GM10266 (cell line): ENCODE measurements around the gene ABCB8.
"Not testable (repeated sequence)": the region's sequence is repeated elsewhere in the genome, so short reads cannot be mapped to it uniquely, and the experiment has no call there.

ENCODE experiments used
- DNase-seq: peaks from one replicate; pipeline ENCODE4 v3.0.0; 2012; ENCODE audit errors: extremely low spot score
- CTCF ChIP-seq: IDR thresholded peaks from 2 replicates; pipeline ENCODE4 v1.5.1; 2012; ENCODE audit warnings: mild to moderate bottlenecking, low read depth; ENCODE audit not compliant: control insufficient read depth, insufficient read depth; ENCODE audit errors: missing control alignments

The ABCB8 gene

GRCh38 chr7:151035902-151036301 is 7.7 kb downstream of the ABCB8 start:
- no peak for DNase-seq
- TF ChIP-seq CTCF = no peak

DNA sequence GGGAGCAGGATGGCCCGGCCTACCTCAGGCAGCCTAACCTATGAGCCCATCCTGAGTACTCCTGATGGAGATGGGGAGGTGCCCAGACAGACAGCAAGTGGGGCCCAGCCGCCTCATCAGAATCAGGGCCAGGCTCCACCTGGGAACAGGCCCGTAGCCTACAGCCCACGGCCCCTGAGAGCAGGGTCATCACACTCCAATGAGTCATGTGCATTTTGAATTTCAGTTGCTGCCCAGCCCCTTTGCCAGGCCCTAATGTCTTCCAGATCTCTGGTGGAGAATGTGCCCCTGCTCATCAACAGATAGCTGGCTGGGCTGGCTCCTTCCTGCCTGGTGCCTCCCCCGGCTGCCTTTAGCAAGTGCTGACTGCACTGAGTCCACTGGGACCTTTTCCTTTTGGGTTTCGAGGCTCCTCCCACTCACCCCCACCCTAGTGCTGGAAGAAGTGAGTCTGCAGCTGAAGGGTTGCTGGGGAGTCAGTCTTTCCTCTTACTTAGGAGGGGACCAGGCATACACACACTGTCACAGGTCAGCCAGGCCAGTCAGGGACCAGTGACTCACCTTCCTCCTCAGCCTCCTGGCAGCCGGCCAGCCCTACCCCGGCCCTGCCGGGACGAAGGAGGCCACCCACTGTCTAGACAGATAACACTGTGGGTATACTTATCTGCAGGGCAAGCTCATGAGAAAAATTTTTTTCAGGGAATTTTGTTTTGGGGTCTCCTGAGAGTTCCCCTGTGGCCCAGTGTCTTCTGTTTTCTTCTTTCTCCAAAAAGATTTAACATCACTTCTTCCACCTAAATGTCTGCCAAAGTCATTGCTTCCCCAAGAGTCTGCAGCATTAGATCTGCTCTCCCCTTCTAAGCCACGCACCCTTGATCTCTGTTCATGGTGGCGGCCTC is 10.9 kb downstream of the ABCB8 start:
- DNase-seq = peak; percentile 34
- no peak for TF ChIP-seq CTCF

DNA sequence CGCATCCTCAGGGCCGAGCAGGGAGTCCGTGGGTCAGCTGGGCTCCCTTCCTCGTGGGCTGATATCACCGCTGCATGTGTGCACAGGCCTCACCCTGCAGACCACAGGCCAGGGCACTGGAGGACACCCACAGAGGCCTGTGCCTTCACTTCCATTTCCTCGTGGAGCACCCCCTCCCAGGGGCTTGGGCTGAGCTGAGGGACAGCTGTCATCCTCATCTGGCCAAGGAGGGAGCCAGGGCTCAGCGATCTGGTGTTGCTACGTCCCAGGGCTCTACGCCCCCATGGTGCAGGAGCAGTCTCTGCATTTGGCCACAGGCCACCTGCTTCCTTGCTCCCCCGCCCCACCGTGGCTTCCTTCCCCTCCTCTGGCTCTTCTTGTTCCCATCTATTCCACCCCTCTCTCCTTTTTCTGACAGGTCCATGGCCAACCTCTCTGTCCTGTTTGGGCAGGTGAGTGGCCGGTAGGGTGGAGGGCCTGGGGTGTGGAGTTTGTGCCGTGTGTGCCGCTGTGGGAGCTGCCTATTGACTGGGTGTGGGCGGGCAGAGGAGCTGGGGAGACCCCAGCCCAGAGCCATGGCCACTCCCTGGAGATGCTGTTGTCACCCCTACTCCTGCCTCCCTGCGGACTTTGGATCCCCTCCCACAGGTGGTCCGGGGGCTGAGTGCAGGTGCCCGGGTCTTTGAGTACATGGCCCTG is 11.7 kb downstream of the ABCB8 start:
- no peak for TF ChIP-seq CTCF
- no peak for DNase-seq

DNA sequence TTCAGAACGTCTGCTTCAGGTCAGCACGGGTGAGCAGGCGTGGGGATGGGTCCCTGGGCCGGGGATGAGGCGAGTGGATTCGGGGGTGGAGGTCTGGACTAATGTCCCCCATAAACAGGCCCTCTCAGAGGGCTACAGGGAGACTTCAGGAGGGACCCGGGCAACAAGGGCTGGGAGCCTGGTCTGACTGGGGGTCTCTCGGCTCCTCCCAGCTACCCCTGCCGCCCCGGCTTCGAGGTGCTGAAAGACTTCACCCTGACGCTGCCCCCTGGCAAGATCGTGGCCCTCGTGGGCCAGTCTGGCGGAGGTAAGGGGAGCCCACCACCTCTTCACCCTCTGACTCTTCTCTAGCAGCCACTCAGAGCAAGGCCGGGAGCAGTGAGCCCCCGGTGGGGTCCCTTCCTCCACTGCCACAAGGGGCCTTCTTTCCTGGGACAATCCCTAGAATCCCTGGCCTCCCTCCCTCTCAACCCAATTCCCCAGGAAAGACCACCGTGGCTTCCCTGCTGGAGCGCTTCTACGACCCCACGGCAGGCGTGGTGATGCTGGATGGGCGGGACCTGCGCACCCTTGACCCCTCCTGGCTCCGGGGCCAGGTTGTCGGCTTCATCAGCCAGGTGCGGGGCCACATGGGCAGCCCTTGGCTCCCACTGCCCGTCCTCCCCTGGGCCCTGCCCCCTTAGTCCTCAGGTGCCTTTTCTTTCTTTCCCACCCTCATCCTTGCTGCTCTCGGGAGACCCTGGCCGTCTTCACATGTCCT is 12.5 kb downstream of the ABCB8 start:
- DNase-seq = no peak
- no peak for TF ChIP-seq CTCF

- not testable (repeated sequence) for DNase-seq
These were observed 15.2 kb downstream of the ABCB8 start for GRCh38 chr7:151043449-151043848.

DNA sequence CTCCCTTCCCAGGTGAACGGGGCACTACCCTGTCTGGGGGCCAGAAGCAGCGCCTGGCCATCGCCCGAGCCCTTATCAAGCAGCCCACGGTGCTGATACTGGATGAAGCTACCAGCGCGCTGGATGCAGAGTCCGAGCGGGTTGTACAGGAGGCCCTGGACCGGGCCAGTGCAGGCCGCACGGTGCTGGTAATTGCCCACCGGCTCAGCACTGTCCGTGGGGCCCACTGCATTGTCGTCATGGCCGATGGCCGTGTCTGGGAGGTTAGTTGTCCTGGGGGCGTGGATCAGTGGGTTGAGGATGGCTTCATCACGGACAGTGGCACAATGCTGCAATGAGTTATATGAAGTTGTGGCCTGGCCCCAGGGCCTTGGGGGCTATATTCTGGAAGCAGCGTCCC is 15.7 kb downstream of the ABCB8 start:
- TF ChIP-seq CTCF = no peak
- no peak for DNase-seq

GRCh38 chr7:151045262-151045661 is 17.0 kb downstream of the ABCB8 start:
- DNase-seq = no peak
- TF ChIP-seq CTCF = no peak
